ENCODE results near the gene FITM1. TPM values are rescaled to one million over a fixed set of nuclear protein-coding genes. Genes with fewer than 3 reads are reported as not detected.

Gene FITM1
- polyA plus RNA-seq, 1 of the 3 experiments (the other 2 are of a cell fraction) = 0.12 TPM

- Histone ChIP-seq H3F3A (replicated peaks; ENCODE audit: insufficient read depth) (peaks cover 11% of the 10 kb centered on the region), H3K4me1 (ENCODE audit: control insufficient read depth in 1 of 2, insufficient read depth in 2 of 2, low read depth in 1 of 2, low read length in 1 of 2) (peaks cover 10 to 17% of the 10 kb centered on the region in 2 experiments), H2AFZ (ENCODE audit: low read depth) (peak within 1 kb of the TSS; percentile 74), H3K27ac (ENCODE audit: low read depth in 2 of 2, low read length in 1 of 2) (peak within 1 kb of the TSS; percentile 97 to 99), H3K9ac (peak within 1 kb of the TSS; percentile 91), H4K20me1 (ENCODE audit: insufficient read depth) (no peaks in the 10 kb centered on the region), H3K9me3 (no peaks in the 10 kb centered on the region), H3K36me3 (replicated peaks in 1 of 2; ENCODE audit: control insufficient read depth in 1 of 2, insufficient read depth in 2 of 2, low read length in 1 of 2) (peaks cover 12 to 31% of the 10 kb centered on the region in 2 experiments), H3K4me2 (peak within 1 kb of the TSS; percentile 90), H3K27me3 (ENCODE audit: insufficient read depth) (no peaks in the 10 kb centered on the region), H3K79me2 (ENCODE audit: insufficient read depth) (peaks cover 6% of the 10 kb centered on the region; the same call in 1 of the 2 replicates), H3K4me3 (ENCODE audit: low read depth in 2 of 2, low read length in 1 of 2) (peak within 1 kb of the TSS; percentile 71 to 88), H3K9me2 (no peaks in the 10 kb centered on the region)
- TF ChIP-seq EP300 (IDR thresholded peaks at IDR 0.05; ENCODE audit: borderline replicate concordance in 1 of 2, low read depth in 1 of 2, low read length in 1 of 2) (peak in 1 of 2 experiments; percentile 25; a peak in 1 of 4 replicates), GATA2 (CRISPR knock-in tag; IDR thresholded peaks at IDR 0.05) (no peak), MAX (IDR thresholded peaks at IDR 0.05; ENCODE audit: low read depth) (peak; percentile 94), MXI1 (IDR thresholded peaks at IDR 0.05; ENCODE audit: low read depth, low read length) (peak; percentile 97), CHD2 (IDR thresholded peaks at IDR 0.05; ENCODE audit: low read length, partially characterized antibody) (peak; percentile 96), EZH2phosphoT487 (IDR thresholded peaks at IDR 0.05; ENCODE audit: borderline replicate concordance, low read depth) (no peak), FOSL2 (IDR thresholded peaks at IDR 0.05; ENCODE audit: borderline replicate concordance, low read depth) (no peak), USF1 (IDR thresholded peaks at IDR 0.05; ENCODE audit: borderline replicate concordance, low read depth) (peak; percentile 92), FOXJ3 (CRISPR knock-in tag; IDR thresholded peaks at IDR 0.05) (no peak), YY1 (IDR thresholded peaks at IDR 0.05; ENCODE audit: low read depth) (no peak), RFX5 (IDR thresholded peaks at IDR 0.05; ENCODE audit: low read length) (peak; percentile 91), IRF3 (IDR thresholded peaks at IDR 0.05; ENCODE audit: low read depth, low read length) (peak; percentile 94), USF2 (IDR thresholded peaks at IDR 0.05; ENCODE audit: borderline replicate concordance, low read depth, low read length) (peak; percentile 66), REST (IDR thresholded peaks at IDR 0.05; ENCODE audit: low read depth, low read length) (no peak), NRF1 (IDR thresholded peaks at IDR 0.05; ENCODE audit: low read depth, low read length) (peak; percentile 72), GABPA (IDR thresholded peaks at IDR 0.05; ENCODE audit: low read depth) (peak; percentile 31; the same call in 1 of the 2 replicates), ZBTB33 (IDR thresholded peaks at IDR 0.05; ENCODE audit: borderline replicate concordance, low read depth) (peak; percentile 92), PBX3 (IDR thresholded peaks at IDR 0.05) (peak; percentile 95), ELF1 (IDR thresholded peaks at IDR 0.05) (peak; percentile 56), SMC3 (IDR thresholded peaks at IDR 0.05; ENCODE audit: low read depth, low read length) (no peak)
- peak; percentile 95 for DNase-seq
- ChIA-PET POLR2A (interaction anchor here (0.6 to 3.2 kb wide), 19 partner anchors 8 to 794 kb away, joined by 3 to 28 read pairs (median 6); partner anchors contain the start of genes CARMIL3, EMC9, FITM1 and IRF9), CTCF (interaction anchor here (0.7 to 3.8 kb wide), 15 partner anchors 20 to 526 kb away, joined by 3 to 25 read pairs (median 3); partner anchors contain the start of genes CARMIL3, IPO4, IRF9 and PCK2)
- under 1% methylated on average over 46 of the region's 65 CpGs for WGBS (ENCODE audit: low lambda C conversion rate)
Observed at GRCh38 chr14:24114532-24115421, 15.7 kb upstream of the FITM1 start, which contains the start of the genes DCAF11 and NRL. Gene DCAF11 (plus strand): TSS chr14:24114777. CDS start chr14:24115595, 818 bp downstream. Gene NRL (minus strand): TSS chr14:24114949. CDS start chr14:24082848, 32,101 bp downstream.

All from SK-N-SH (cell line).